ENCODE data around the gene MUSTN1.

DNA sequence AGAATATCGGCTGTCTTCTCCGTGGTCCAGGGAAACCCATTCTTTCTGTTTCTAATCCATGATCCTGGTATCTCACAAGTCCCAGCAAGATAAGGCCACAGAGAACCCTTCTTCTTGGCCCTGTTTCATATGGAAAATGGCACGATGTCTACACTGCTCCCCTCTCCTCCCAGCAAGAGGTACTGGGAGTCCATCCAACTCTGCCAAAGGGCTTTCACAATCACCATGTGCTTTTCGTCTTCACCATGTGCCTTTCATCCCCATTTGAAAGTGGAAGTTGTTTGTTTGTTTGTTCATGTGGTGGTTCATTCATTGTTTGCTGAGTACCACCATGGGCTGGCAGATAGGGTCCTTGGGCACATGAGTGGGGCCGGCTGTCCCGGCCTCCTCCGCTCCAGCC, 34.7 kb downstream of the MUSTN1 start:
- no peak for TF ChIP-seq POLR2AphosphoS5 (IDR thresholded peaks at IDR 0.05; ENCODE audit: low read depth, low read length)
- no peak for TF ChIP-seq TAF1 (IDR thresholded peaks at IDR 0.05; ENCODE audit: borderline replicate concordance, insufficient read depth, low read length)
- TF ChIP-seq, protein P1, sequence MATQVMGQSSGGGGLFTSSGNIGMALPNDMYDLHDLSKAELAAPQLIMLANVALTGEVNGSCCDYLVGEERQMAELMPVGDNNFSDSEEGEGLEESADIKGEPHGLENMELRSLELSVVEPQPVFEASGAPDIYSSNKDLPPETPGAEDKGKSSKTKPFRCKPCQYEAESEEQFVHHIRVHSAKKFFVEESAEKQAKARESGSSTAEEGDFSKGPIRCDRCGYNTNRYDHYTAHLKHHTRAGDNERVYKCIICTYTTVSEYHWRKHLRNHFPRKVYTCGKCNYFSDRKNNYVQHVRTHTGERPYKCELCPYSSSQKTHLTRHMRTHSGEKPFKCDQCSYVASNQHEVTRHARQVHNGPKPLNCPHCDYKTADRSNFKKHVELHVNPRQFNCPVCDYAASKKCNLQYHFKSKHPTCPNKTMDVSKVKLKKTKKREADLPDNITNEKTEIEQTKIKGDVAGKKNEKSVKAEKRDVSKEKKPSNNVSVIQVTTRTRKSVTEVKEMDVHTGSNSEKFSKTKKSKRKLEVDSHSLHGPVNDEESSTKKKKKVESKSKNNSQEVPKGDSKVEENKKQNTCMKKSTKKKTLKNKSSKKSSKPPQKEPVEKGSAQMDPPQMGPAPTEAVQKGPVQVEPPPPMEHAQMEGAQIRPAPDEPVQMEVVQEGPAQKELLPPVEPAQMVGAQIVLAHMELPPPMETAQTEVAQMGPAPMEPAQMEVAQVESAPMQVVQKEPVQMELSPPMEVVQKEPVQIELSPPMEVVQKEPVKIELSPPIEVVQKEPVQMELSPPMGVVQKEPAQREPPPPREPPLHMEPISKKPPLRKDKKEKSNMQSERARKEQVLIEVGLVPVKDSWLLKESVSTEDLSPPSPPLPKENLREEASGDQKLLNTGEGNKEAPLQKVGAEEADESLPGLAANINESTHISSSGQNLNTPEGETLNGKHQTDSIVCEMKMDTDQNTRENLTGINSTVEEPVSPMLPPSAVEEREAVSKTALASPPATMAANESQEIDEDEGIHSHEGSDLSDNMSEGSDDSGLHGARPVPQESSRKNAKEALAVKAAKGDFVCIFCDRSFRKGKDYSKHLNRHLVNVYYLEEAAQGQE (IDR thresholded peaks at IDR 0.05; ENCODE audit: insufficient read depth in 1 of 2, low read depth in 2 of 2, low read length in 2 of 2) = no peak

Measured in PFSK-1 (cell line).